Measurements from ENCODE around the gene RIC8B. TPM values are rescaled to one million over a fixed set of nuclear protein-coding genes. Genes with fewer than 3 reads are reported as not detected.

RIC8B gene
- total RNA-seq, 1 experiment from 2014 or later = 7.8 TPM

DNA sequence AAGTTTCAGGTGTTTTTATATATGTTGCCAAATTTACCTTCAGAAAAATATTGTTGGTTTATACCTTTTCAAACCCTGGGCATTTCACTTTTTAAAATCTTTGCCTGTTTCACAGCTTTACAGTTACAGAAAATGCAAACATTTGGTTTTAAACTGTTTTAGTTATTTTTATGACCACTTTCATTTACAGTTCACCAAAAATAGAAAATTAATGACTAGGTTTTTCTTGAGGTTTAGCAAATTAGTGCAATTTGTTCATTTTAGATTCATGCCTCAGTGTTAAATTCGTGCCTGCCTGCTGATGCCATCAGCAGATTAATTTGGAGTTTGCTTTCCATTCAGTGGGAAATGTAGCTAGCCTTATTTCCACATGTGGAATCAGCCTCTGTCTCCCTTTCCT is 45.5 kb downstream of the RIC8B start:
- Mint-ChIP-seq H3K9me3 (ENCODE audit: unreplicated experiment) (no peaks in the 10 kb centered on the region), H3K27ac (ENCODE audit: unreplicated experiment) (no peak overlapping the region), H3K4me1 (ENCODE audit: low read depth, unreplicated experiment) (peaks cover 6% of the 10 kb centered on the region), H3K4me3 (ENCODE audit: unreplicated experiment) (no peak overlapping the region), H3K27me3 (ENCODE audit: insufficient read depth, unreplicated experiment) (no peaks in the 10 kb centered on the region), H3K36me3 (ENCODE audit: insufficient read depth, unreplicated experiment) (no peaks in the 10 kb centered on the region)
- ChIA-PET CTCF (no interaction called here), POLR2A (no interaction called here)
- intact Hi-C loops (cut with micrococcal nuclease; ENCODE audit: unreplicated experiment) = no loop called here
- Histone ChIP-seq H3K36me3 (ENCODE audit: control insufficient read depth, insufficient read depth, low read length) (no peaks in the 10 kb centered on the region), H3K4me1 (no peaks in the 10 kb centered on the region), H3K9me3 (no peaks in the 10 kb centered on the region), H3K4me3 (ENCODE audit: low read depth, low read length) (no peak overlapping the region), H3K27me3 (replicated peaks; ENCODE audit: control insufficient read depth, insufficient read depth, low read length) (no peaks in the 10 kb centered on the region)
- TF ChIP-seq, protein P1, sequence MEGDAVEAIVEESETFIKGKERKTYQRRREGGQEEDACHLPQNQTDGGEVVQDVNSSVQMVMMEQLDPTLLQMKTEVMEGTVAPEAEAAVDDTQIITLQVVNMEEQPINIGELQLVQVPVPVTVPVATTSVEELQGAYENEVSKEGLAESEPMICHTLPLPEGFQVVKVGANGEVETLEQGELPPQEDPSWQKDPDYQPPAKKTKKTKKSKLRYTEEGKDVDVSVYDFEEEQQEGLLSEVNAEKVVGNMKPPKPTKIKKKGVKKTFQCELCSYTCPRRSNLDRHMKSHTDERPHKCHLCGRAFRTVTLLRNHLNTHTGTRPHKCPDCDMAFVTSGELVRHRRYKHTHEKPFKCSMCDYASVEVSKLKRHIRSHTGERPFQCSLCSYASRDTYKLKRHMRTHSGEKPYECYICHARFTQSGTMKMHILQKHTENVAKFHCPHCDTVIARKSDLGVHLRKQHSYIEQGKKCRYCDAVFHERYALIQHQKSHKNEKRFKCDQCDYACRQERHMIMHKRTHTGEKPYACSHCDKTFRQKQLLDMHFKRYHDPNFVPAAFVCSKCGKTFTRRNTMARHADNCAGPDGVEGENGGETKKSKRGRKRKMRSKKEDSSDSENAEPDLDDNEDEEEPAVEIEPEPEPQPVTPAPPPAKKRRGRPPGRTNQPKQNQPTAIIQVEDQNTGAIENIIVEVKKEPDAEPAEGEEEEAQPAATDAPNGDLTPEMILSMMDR (IDR thresholded peaks at IDR 0.05; ENCODE audit: insufficient read depth in 1 of 2, low read depth in 1 of 2, low read length in 1 of 2, severe bottlenecking in 1 of 2, unreplicated experiment in 1 of 2) = no peak
- DNase-seq = no peak
- BruUV-seq (replicated peaks) = no TSS peak

DNA sequence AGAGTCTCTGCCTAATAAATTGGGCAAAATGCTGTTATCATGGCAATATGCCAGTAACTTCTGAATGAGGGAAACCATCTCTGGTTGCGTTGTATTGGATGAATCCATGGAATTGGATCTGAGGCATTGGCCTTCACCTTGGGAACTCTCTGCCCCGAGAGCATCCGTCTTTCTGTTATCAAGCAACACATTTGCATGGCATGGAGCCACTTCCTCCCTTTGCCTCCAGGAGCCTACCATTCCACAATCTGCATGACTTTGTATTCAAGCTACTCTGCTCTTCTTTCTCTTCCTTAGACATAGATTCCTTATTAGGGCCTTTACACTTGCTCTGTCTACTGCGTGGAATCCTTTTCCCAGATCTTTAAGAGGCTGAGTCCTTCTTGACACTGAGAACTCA is 57.2 kb downstream of the RIC8B start:
- Histone ChIP-seq H3K4me1 (no peaks in the 10 kb centered on the region), H3K9me3 (no peaks in the 10 kb centered on the region), H3K4me3 (ENCODE audit: low read depth, low read length) (no peak overlapping the region), H3K27me3 (replicated peaks; ENCODE audit: control insufficient read depth, insufficient read depth, low read length) (no peaks in the 10 kb centered on the region), H3K36me3 (ENCODE audit: control insufficient read depth, insufficient read depth, low read length) (no peaks in the 10 kb centered on the region)
- ChIA-PET CTCF (no interaction called here), POLR2A (no interaction called here)
- Mint-ChIP-seq H3K27ac (ENCODE audit: unreplicated experiment) (no peak overlapping the region), H3K36me3 (ENCODE audit: insufficient read depth, unreplicated experiment) (no peaks in the 10 kb centered on the region), H3K4me1 (ENCODE audit: low read depth, unreplicated experiment) (no peaks in the 10 kb centered on the region), H3K9me3 (ENCODE audit: unreplicated experiment) (no peaks in the 10 kb centered on the region), H3K27me3 (ENCODE audit: insufficient read depth, unreplicated experiment) (no peaks in the 10 kb centered on the region), H3K4me3 (ENCODE audit: unreplicated experiment) (no peak overlapping the region)
- TF ChIP-seq, protein P1 (IDR thresholded peaks at IDR 0.05; ENCODE audit: insufficient read depth in 1 of 2, low read depth in 1 of 2, low read length in 1 of 2, severe bottlenecking in 1 of 2, unreplicated experiment in 1 of 2) = no peak
- DNase-seq = no peak
- no TSS peak for BruUV-seq (replicated peaks)
- intact Hi-C loops (cut with micrococcal nuclease; ENCODE audit: unreplicated experiment) = no loop called here

DNA sequence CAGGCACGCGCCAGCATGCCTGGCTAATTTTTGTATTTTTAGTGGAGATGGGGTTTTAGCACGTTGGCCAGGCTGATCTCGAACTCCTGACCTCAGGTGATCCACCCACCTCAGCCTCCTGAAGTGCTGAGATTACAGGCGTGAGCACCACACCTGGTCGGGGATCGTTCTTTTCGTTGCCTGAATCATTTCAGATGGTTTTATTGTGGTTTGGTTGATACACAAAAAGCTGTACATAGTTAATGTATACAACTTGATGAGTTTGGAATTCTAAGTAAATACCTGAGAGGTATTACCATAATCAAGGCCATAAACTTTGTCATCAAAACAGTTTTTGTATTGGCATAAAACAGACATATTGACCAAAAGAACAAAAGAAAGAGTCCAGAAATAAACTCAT is 63.3 kb downstream of the RIC8B start:
- no peak for DNase-seq
- no peak overlapping the region for H3K27ac Mint-ChIP-seq (ENCODE audit: unreplicated experiment)
- CTCF ChIA-PET = no interaction called here
- no peak overlapping the region for H3K4me3 Mint-ChIP-seq (ENCODE audit: unreplicated experiment)
- BruUV-seq (replicated peaks) = no TSS peak
- no peaks in the 10 kb centered on the region for H3K9me3 Mint-ChIP-seq (ENCODE audit: unreplicated experiment)
- no peaks in the 10 kb centered on the region for H3K36me3 Mint-ChIP-seq (ENCODE audit: insufficient read depth, unreplicated experiment)
- H3K4me1 ChIP-seq = peaks cover 5% of the 10 kb centered on the region; the same call in 1 of the 2 replicates
- peaks cover 7% of the 10 kb centered on the region for H3K4me1 Mint-ChIP-seq (ENCODE audit: low read depth, unreplicated experiment)
- intact Hi-C loops (cut with micrococcal nuclease; ENCODE audit: unreplicated experiment) = no loop called here
- H3K36me3 ChIP-seq (ENCODE audit: control insufficient read depth, insufficient read depth, low read length) = no peaks in the 10 kb centered on the region
- H3K27me3 ChIP-seq (replicated peaks; ENCODE audit: control insufficient read depth, insufficient read depth, low read length) = no peaks in the 10 kb centered on the region
- TF ChIP-seq, protein P1 (IDR thresholded peaks at IDR 0.05; ENCODE audit: insufficient read depth in 1 of 2, low read depth in 1 of 2, low read length in 1 of 2, severe bottlenecking in 1 of 2, unreplicated experiment in 1 of 2) = no peak
- H3K4me3 ChIP-seq (ENCODE audit: low read depth, low read length) = no peak overlapping the region
- no peaks in the 10 kb centered on the region for H3K27me3 Mint-ChIP-seq (ENCODE audit: insufficient read depth, unreplicated experiment)
- H3K9me3 ChIP-seq = no peaks in the 10 kb centered on the region
- POLR2A ChIA-PET = no interaction called here

Data from Caco-2 (cell line).